GM21786 (cell line): ENCODE results near the gene IDH3G.
"Not testable (repeated sequence)": the region's sequence is repeated elsewhere in the genome, so short reads cannot be mapped to it uniquely, and the experiment has no call there.

Experiments
- ATAC-seq: cut with Tn5 transposase; IDR thresholded peaks from one replicate; pipeline ENCODE4 v1.9.1; 2021; ENCODE audit not compliant: unreplicated experiment

Gene IDH3G

DNA sequence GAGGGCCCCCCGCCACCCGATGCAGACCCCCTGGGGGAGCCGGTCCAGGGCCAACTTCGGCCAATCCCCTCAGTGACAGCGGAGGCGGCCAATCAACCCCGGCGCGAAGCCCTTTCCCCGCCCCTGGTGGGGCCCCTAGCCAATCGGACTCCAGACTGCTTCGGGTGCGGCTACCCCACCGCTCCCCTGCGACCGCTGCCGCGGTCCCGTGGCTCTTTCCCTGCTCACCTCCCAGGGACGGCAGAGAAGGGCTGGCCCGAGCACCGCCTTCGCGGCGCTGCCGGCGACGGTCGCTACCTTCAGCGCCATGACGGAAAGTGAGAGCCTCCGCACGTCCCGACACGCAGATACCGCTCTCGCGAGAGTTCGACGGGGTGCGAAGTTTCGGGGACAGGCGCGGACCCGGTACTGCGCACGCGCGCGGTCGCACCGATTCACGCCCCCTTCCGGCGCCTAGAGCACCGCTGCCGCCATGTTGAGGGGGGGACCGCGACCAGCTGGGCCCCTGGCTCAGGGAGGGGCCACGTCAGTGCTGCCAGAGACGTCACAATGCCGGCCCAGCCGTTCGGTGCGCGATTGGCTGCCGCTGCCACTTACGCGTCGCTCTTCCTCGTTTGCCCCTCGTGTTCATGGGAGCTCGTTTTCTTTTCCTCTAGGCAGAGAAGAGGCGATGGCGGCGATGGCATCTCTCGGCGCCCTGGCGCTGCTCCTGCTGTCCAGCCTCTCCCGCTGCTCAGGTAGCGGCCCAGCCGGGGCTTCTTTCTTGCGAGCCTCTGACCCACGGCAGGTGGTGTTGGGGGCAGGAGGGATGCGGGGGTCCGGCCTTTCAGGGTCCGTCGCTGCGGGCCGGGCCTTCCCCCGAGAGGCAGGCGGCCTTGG is at the start of gene IDH3G, which contains the start of gene SSR4:
Gene IDH3G (minus strand): TSS at position 358 of the 879 bp plus-strand sequence. CDS start 49 bp downstream, at position 309.
Gene SSR4 (plus strand): TSS at position 651 of the 879 bp plus-strand sequence. CDS start 20 bp downstream, at position 671.
- ATAC-seq, result peak; percentile 91

DNA sequence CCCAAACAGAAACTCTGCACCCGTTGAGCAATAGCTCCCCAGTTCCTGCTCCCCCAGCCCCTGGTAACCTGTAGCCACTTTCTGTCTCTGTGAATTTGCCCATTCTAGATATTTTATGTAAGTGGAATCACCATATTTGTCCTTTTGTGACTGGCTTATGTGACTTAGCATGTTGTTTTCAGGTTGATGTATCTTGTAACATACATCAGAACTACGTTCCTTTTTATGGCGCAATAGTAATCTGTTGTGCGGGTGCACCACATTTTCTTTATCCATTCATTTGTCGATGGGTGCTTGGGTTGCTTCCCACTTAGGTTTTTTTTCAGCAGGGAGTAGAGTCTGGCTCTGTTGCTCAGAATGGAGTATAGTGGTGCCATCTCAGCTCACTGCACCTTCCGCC is 42.7 kb upstream of the IDH3G start:
- no peak for ATAC-seq

DNA sequence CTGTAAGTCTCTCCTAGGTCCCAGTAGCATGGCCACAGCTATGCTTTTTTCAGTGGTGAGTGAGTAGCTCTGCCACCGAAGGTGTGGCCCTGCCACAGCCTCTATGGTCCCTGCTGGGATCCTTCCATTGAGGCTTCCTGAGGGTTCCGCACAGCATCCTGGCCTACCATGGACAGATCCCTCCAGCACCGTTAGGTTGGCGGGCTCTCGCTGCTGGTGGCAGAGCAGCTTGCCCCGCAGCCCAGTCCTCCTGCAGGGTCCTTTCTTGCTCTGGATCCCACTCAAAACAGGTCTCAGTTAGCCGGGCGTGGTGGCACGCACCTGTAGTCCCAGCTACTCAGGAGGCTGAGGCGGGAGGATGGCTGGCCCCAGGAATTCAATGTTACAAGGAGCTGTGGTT is 38.6 kb upstream of the IDH3G start:
- ATAC-seq, result no peak

DNA sequence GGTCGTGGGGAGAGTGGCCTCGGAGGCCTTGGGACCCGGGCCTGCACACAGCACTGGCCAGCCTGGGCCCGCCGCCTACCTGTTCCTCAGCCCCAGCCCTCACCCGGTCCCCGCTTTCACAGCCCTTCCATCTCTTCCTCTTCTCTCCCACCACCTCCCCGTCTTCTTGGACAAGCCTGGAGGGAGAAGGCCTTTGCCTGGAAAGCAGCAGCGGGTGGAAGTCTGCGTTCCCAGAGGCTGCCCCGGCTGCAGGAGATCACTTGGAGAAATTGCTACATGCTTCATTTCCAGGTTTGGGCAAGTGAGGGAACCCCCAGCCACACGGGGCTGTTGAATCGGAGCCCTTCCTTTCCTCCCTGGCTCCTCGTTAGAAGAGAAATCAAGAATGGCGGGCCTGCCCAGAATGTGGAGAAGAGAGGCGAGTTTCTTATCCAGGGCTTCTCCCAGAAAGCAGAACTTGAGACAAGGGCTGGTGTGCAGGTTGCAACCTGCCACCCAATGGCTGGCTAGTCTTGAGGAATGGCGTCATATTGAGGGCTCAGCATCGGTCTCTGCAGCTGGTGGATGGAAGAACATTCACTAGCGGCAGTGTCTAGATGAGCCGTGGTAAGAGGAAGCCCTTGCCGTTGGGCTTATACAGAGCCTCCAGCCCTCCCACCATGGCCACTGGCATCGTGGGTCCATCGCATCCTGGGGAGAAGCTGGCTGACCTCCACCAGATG is 37.4 kb upstream of the IDH3G start:
- no peak for ATAC-seq

DNA sequence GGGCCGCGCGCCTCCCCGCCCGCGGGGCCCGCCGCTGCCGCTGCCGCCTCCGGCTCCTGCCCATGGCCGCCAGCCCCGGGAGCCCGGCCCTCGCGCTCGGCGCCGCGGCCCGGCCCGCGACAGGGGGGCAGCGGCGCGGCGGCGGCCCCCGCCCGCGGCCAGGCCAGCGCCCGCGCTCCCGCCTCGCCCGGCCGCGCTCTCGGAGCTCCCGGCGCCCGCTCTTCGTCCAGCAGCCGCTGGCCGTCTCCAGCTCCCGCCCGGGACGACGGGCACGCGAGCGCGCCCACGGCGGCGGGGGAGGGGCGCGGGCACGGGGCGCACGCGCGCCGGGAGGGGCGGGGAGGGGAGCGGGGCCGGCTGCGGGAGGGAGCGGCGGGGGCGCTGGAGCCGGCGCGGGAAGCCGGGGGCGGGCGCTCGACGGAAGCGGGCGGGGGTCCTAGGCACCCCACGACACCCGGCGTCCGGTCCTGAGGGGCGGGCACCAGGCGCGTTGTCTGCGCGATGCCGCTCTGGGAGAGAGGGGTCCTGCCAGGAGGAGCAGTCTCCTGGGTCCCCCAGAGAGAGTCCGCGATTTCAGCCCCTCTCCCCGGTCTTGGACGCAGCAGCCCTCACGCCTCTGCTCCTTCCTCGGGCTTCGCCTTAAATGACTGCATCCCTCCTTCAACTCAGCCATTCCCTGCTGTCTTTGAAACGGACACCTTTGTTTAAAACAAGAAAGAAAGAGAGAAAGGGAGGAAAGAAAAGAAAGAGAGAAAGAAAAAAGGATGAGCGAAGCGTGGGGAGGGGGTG is 36.7 kb upstream of the IDH3G start:
- ATAC-seq, result no peak

DNA sequence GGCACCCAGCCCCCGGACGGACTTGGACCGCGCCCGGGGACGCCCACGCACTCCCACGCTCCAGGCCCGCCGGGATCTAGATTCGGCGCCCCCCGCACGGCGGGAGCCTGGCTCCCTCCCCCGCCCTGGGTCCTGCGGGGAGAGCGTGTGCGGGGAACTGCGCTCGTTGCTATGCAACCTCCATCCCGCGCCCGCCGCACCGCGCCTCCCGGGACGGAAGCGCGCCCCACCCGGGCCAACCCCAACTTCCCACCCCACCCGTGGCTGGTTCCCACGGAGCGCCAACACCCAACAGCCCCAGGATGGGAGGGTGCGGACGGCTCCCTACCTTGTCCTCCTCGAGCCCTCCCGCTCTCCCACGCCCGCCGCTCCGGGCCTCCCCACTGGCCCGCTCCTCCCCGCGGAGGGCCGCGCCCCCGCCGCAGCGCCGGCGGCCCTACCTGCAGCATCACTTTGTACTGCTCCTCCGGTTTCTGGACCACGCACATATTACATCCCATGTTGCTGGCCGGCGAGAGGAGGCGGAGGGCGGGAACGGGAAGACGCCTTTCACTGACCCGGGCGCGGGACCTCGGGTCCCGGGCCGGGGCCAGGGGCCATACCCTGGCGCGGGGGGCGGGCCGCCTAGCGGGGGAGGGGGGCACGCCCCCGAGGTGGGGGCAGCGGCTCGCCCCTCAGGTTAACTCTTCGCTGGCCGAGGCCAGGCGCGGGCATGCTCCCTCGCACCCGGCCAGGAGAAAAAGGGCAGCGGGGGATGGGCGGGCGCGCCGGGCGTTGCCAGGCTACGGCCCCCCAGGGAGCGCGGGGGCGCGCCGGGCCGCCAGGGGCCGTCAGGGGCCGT is 35.8 kb upstream of the IDH3G start, which contains the start of gene PDZD4:
Gene PDZD4 (minus strand): TSS at position 746 of the 841 bp plus-strand sequence. CDS start 246 bp downstream, at position 500.
- no peak for ATAC-seq

DNA sequence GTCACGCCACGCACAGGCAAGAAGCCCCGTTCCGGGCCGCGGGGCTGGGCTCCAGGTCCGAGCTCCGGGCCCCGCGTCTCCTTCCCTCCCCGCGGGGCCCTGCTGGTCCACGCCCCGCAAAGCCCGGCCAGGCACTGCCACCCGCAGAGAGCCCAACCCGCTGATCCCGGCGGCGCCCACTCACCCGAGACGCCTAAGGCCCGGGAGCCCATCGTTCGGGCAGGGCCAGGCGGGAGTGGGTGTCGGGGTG is 35.3 kb upstream of the IDH3G start:
- no peak for ATAC-seq

DNA sequence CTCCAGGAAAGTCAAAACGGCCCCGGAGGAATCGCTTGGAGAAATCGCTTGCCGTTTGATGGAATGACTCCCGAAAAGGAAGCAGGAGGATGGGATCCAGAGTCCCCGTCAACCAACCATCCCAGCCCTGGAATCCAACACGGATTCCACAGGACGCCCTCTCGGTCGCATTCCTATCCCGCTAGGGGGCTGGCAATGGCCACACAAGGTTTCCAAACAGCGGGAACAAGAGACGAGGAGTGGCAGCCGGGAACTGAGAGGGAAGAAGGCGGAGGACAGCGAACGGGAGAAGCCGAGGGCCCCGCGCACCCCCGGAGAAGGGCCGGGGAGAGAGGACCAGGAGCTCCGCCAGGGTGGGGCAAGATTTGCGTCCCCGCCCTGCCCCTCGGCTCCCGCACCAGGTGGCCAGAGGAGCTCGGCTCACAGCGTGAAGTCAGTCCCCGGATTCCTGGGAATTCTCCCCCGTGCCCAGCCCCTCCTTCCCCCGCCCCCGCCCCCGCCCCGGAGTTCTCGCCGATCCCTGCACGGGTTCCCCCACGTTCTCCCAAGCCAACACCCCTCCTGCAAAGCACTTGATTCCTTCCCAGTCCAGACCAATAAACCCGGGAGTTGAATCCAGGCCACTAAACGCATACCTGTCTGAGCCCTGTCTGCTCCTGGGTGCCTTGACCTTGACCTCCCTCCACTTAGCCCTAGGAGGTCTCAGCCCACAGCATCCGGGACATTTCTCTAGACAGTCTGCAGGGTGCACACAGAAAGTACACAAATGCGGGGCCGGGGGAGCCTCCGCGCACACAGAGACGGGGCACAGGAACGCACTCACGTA is 34.8 kb upstream of the IDH3G start:
- ATAC-seq, result no peak

DNA sequence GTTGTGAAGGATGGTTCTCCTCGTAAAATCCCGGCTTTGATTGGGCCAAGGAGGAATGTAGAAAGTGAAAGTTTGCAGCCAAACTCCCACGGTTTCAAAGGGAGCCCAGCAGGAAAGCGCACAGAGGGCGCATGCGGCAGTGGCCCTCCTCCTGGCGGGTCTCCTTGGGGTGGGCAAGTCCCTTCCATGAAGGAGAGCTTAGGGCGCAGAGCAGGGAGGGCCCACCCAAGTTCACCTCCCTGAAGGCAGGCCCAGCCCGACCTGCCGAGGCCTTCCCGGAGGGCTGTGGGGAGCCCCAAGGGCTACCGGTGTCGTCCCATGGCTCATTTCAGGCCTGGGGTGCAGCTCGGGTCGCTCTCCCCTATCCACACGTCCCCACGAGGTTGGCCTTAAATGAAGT is 34.1 kb upstream of the IDH3G start:
- ATAC-seq, result no peak

DNA sequence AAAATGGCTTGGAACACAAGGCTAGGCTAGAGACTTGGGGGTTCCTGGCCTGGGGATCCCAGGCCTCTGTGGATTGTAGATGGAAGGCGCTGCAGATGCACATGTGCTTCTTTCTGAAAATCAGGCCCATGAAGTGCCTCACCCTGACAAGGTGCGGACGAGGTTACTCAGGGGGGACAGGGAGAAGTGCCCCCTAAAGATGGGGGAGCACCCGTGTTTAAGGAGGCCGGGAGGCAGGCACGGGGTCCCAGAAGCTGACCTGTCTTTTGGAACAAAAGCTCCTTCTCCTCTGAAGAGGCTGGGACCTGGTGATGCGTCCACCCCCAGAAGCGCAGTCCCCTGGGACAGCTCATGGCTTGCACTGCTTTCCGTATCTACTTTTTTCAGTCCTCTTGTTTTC is 33.7 kb upstream of the IDH3G start:
- ATAC-seq, result no peak

DNA sequence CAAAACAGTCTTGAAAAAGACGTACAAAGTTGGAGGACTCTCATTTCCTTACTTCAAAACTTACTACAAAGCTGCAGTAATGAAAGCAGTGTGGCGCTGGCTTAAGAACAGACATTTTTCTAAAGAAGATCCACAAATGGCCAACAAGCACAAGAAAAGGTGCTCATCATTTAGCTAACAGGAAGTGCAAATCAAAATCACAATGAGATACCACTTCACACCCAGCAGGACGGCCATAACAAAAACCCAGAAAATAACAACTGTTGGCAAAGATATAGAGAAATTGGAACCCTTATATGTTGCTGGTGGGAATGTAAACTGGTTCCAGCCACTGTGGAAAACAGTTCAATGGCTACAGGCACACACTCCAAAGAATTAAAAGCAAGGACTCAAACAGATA is 32.8 kb upstream of the IDH3G start:
- no peak for ATAC-seq

DNA sequence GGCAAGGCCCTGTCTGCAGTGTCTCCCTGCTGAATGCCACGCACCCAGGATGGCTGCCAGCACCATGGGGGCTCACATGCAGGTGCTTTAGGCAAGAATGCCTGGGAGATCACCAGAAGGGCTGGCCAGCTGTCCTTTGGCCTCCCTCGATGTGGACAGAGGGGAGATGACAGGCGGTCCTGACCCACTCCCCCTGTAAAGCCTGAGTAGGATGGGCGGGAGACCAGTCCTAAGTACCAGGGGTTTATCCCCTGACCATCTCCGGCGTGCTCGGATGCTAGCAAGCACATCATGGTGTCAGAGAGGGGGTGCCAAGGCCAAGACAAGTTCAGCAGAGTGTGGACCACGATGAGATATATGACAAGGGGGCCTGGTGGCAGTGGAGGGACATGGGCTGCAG is 30.9 kb upstream of the IDH3G start:
- ATAC-seq, result no peak

DNA sequence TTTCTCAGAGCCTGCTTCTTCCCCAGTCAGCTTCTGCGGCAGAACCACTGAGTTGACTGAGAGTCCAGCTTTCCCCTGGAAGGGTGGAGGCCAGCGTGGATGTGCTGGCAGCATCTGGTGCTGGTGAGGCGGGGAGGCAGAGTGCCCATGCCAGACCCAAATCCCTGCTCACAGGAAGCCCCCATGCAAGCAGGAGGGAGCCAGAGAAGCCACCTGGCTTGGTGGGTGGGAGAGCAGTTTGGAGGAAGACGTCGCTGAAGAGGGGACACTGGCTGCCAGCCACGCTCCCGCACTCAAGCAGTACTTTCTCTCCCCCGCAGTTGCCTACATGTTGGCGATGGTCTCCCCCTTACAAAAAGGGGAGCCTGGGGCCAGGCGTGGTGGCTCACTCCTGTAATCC is 30.2 kb upstream of the IDH3G start:
- no peak for ATAC-seq

DNA sequence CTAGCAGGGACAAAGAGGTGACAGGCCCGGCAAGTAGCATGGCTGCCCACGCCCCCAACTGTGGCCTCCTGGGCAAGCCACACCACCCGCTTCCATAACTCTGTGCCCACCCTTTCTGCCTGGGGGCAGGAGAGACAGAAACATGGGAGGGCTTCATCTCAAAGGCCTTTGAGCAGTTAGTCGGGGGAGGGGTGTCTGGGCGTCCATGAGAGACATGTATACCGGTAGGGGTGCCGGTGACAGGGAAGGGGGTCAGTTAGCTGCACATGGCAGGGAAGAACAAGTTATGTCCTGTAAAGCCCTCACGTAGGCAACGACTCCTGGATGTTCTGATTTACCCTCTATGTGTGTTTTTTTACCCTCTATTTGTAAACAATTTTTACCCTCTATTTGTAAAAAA is 26.9 kb upstream of the IDH3G start:
- no peak for ATAC-seq

DNA sequence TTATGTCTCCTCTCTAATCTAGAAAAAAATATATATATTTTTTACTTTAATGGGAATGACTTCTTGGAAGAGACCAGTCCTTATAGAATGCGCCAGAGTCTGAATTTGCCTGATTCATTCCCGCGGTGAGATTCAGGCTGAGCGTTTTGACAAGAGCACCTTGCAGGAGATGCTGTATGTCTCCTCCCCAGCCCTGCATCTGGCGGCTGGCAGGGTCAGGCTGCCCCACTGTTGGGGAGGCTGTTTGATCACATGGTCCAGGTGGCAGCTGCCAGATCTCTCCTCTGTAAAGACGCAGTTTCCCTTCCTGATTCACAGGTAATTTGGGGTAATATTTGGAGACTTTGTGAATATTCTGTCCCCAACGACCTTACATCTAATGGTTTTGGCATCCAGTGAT is 26.4 kb upstream of the IDH3G start:
- ATAC-seq, result no peak

DNA sequence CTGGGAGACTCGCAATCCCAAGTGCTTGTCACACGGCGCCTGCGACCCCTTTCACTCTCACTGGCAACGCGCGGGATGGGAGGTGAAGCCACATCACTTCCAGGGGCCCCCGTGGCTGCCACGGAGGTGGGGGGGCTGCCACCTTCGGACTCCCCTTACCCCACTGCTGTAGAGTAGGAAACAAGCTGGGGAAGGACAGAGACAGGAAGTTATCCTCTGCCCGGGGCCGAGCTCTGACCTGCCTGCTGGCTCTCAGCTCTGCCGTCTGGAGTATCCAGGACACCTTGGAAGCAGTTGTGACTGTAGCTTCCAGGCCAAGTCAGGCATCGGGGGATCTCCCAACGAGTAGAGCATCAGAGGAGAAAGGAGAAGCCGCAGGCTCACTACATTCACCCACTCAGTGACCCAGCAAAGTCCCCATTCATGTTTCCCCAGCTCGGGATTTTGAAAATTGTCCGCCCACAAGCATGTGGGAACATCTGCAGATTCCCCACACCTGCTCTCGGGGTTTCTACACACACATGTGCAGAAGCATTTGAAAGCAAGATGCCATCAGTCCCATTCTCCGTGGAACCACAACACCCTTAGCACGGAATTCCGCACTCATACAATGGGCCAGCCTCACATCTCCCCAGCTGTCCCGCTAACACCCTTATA is 25.3 kb upstream of the IDH3G start:
- no peak for ATAC-seq

DNA sequence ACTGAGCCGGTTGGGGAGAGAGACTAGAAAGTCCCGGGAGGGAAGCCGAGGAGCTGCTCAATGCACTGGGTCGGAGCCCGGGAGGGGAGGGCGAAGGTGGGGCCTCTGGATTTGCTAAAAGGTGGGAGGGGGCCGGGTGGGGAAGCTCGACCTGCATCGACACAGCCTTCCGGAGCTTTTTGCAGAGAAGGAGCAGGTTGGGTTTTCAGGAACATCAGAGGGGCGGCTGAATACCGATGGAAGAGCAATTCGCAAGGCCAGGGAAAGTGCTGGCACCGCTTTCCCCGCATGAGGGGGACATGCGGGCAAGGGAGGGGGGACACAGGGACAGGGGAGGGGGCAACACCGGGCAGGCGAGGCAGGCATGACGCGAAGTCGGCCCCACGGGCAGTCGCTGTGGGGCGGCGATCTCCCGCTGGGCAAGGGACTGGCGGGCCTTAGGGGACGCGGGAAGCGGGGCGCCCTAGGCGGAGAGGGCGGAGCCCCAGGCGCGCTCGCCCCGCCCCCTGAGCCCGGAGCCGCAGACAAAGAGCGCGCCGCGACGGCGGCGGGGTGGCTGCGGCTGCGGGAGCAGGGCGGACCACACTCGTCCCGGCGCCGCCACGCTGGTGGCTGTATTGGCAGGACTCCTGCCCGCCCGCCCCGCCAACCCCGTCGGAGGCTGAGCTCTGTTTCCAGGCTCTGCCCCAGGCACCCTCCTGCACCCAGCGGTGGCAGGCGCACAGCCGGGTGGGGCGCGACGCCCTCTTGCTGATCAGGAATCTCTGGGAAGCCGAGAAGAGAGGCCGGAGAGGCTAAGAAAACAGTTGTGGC is 24.6 kb upstream of the IDH3G start:
- ATAC-seq, result no peak

DNA sequence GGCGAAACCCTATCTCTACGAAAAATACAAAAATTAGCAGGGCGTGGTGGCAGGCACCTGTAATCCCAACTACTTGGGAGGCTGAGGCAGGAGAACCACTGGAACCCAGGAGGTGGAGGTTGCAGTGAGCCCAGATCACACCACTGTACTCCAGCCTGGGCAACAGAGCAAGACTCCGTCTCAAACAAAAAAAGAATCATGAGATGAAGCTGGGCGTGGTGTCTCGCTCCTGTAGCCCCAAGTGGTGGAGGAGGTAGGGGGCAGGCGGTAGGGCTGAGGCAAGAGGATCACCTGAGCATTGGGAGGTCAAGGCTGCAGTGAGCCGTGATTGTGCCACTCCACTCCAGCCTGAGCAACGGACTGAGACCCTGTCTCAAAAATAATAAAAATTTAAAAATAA is 23.9 kb upstream of the IDH3G start:
- not testable (repeated sequence) for ATAC-seq
